PC-9 (cell line): ENCODE measurements around the gene SRGAP1.

Experiments
- CTCF ChIP-seq: fragments of 200-600 bp; sonication (generic); conservative IDR thresholded peaks from 2 replicates; pipeline ENCODE4 v1.6.1; 2017; ENCODE audit warnings: mixed run types, antibody characterized with exemption, mild to moderate bottlenecking, moderate library complexity
- EZH2 ChIP-seq: fragments of 200-600 bp; sonication (generic); IDR thresholded peaks from 2 replicates; pipeline ENCODE4 v1.8.0; 2017; ENCODE audit warnings: antibody characterized with exemption, low read depth

GRCh38 chr12:63913929-63914328, 69.4 kb downstream of the SRGAP1 start:
- TF ChIP-seq CTCF (no peak), EZH2 (no peak)
